Measurements from ENCODE around the gene CTH.
"Not testable (repeated sequence)": the region's sequence is repeated elsewhere in the genome, so short reads cannot be mapped to it uniquely, and the experiment has no call there.

The CTH gene

GRCh38 chr1:70477090-70477489, 66.0 kb downstream of the CTH start:
- H3K4me3 ChIP-seq (replicated peaks; ENCODE audit: low read depth, low read length): no peak overlapping the region
- no peak for TF ChIP-seq CTCF (IDR thresholded peaks at IDR 0.05; ENCODE audit: insufficient read depth, low read length, poor library complexity, severe bottlenecking)
- no peaks in the 10 kb centered on the region for H3K36me3 ChIP-seq (ENCODE audit: control insufficient read depth, insufficient read depth, low read length)
- DNase-seq (ENCODE audit: extremely low read depth, insufficient read length): no peak
- H3K27me3 ChIP-seq (replicated peaks; ENCODE audit: control insufficient read depth, insufficient read depth, low read length): no peaks in the 10 kb centered on the region

GRCh38 chr1:70477905-70478304, 66.8 kb downstream of the CTH start:
- H3K36me3 ChIP-seq (ENCODE audit: control insufficient read depth, insufficient read depth, low read length); DNase-seq (ENCODE audit: extremely low read depth, insufficient read length); H3K27me3 ChIP-seq (replicated peaks; ENCODE audit: control insufficient read depth, insufficient read depth, low read length); H3K4me3 ChIP-seq (replicated peaks; ENCODE audit: low read depth, low read length): not testable (repeated sequence)

- Histone ChIP-seq H3K27me3 (replicated peaks; ENCODE audit: control insufficient read depth, insufficient read depth, low read length) (no peaks in the 10 kb centered on the region), H3K4me3 (replicated peaks; ENCODE audit: low read depth, low read length) (no peak overlapping the region), H3K36me3 (ENCODE audit: control insufficient read depth, insufficient read depth, low read length) (no peaks in the 10 kb centered on the region)
- no peak for DNase-seq (ENCODE audit: extremely low read depth, insufficient read length)
- no peak for TF ChIP-seq CTCF (IDR thresholded peaks at IDR 0.05; ENCODE audit: insufficient read depth, low read length, poor library complexity, severe bottlenecking)
Measured at GRCh38 chr1:70483342-70483741, 72.3 kb downstream of the CTH start.

- H3K4me3 ChIP-seq (replicated peaks; ENCODE audit: low read depth, low read length): no peak overlapping the region
- H3K27me3 ChIP-seq (replicated peaks; ENCODE audit: control insufficient read depth, insufficient read depth, low read length): no peaks in the 10 kb centered on the region
- DNase-seq (ENCODE audit: extremely low read depth, insufficient read length): no peak
- H3K36me3 ChIP-seq (ENCODE audit: control insufficient read depth, insufficient read depth, low read length): no peaks in the 10 kb centered on the region
- TF ChIP-seq CTCF (IDR thresholded peaks at IDR 0.05; ENCODE audit: insufficient read depth, low read length, poor library complexity, severe bottlenecking): no peak
Measured at GRCh38 chr1:70485624-70486023, 74.6 kb downstream of the CTH start.

GRCh38 chr1:70486676-70487458, 75.8 kb downstream of the CTH start:
- no peaks in the 10 kb centered on the region for H3K27me3 ChIP-seq (replicated peaks; ENCODE audit: control insufficient read depth, insufficient read depth, low read length)
- no peak for DNase-seq (ENCODE audit: extremely low read depth, insufficient read length)
- H3K4me3 ChIP-seq (replicated peaks; ENCODE audit: low read depth, low read length): no peak overlapping the region
- no peaks in the 10 kb centered on the region for H3K36me3 ChIP-seq (ENCODE audit: control insufficient read depth, insufficient read depth, low read length)
- no peak for TF ChIP-seq CTCF (IDR thresholded peaks at IDR 0.05; ENCODE audit: insufficient read depth, low read length, poor library complexity, severe bottlenecking)

GRCh38 chr1:70487459-70487815, 76.4 kb downstream of the CTH start:
- H3K4me3 ChIP-seq (replicated peaks; ENCODE audit: low read depth, low read length): no peak overlapping the region
- H3K27me3 ChIP-seq (replicated peaks; ENCODE audit: control insufficient read depth, insufficient read depth, low read length): no peaks in the 10 kb centered on the region
- no peak for TF ChIP-seq CTCF (IDR thresholded peaks at IDR 0.05; ENCODE audit: insufficient read depth, low read length, poor library complexity, severe bottlenecking)
- DNase-seq (ENCODE audit: extremely low read depth, insufficient read length): no peak
- no peaks in the 10 kb centered on the region for H3K36me3 ChIP-seq (ENCODE audit: control insufficient read depth, insufficient read depth, low read length)
